Subcutaneous abdominal adipose tissue (tissue), 5 donors: ENCODE measurements around the gene OR13C8.
"Not testable (repeated sequence)": the region's sequence is repeated elsewhere in the genome, so short reads cannot be mapped to it uniquely, and the experiment has no call there.

Source experiments
- H3K27ac ChIP-seq: one replicate; pipeline ENCODE4 v1.7.0; 2013; ENCODE audit warnings: low read depth, mild to moderate bottlenecking, inconsistent platforms, low read length, moderate library complexity
- H3K27me3 ChIP-seq, 5 donors: one replicate each; pipeline ENCODE4 v1.7.0; 2013; ENCODE audit warnings: low read length in 5 of 5, inconsistent platforms in 1 of 5; ENCODE audit not compliant: control insufficient read depth in 5 of 5, insufficient read depth in 4 of 5
- H3K36me3 ChIP-seq, 5 donors: one replicate each; pipeline ENCODE4 v1.7.0; 2013; ENCODE audit warnings: low read length in 5 of 5; ENCODE audit not compliant: control insufficient read depth in 5 of 5, insufficient read depth in 5 of 5
- H3K4me1 ChIP-seq, 5 donors: one replicate each; pipeline ENCODE4 v1.7.0; 2013; ENCODE audit warnings: low read length in 5 of 5, mild to moderate bottlenecking in 3 of 5, moderate library complexity in 1 of 5; ENCODE audit not compliant: control insufficient read depth in 5 of 5, insufficient read depth in 5 of 5
- H3K4me3 ChIP-seq, 5 donors: one replicate each; pipeline ENCODE4 v1.7.0; 2013; ENCODE audit warnings: low read length in 5 of 5, low read depth in 1 of 5
- H3K9ac ChIP-seq, 5 donors: one replicate each; pipeline ENCODE4 v1.7.0; 2013; ENCODE audit warnings: low read length in 5 of 5, mild to moderate bottlenecking in 4 of 5, moderate library complexity in 3 of 5
- H3K9me3 ChIP-seq, 5 donors: one replicate each; pipeline ENCODE4 v1.7.0; 2013; ENCODE audit warnings: low read length in 5 of 5; ENCODE audit not compliant: control insufficient read depth in 5 of 5
- donor health status: healthy.
- donor health status: healthy.
- donor health status: healthy.
- donor health status: healthy.
- donor health status: healthy.

OR13C8 gene

GRCh38 chr9:104568868-104569267, at the start of gene OR13C8:
Gene OR13C8, plus strand, starts transcription at chr9:104569168. Its CDS starts 0 bp downstream, at chr9:104569168.
- Histone ChIP-seq H3K9me3 (peaks cover 0 to 14% (median 2%) of the 10 kb centered on the region in 5 donors), H3K9ac (no peak within 1 kb of the TSS), H3K4me1 (no peaks in the 10 kb centered on the region), H3K27me3 (no peaks in the 10 kb centered on the region), H3K4me3 (no peak within 1 kb of the TSS), H3K27ac (no peak within 1 kb of the TSS), H3K36me3 (no peaks in the 10 kb centered on the region)

GRCh38 chr9:104520241-104520640, 48.7 kb upstream of the OR13C8 start:
- not testable (repeated sequence) for H3K4me1 ChIP-seq, H3K27me3 ChIP-seq, H3K36me3 ChIP-seq, H3K9ac ChIP-seq, H3K4me3 ChIP-seq, H3K9me3 ChIP-seq, H3K27ac ChIP-seq

GRCh38 chr9:104527109-104527508, 41.9 kb upstream of the OR13C8 start, which contains the start of gene OR13C4:
Gene OR13C4, minus strand, starts transcription at chr9:104527209. Its CDS starts 0 bp downstream, at chr9:104527209.
- Histone ChIP-seq H3K36me3 (no peaks in the 10 kb centered on the region), H3K27me3 (no peaks in the 10 kb centered on the region), H3K27ac (no peak within 1 kb of the TSS), H3K4me1 (no peaks in the 10 kb centered on the region), H3K4me3 (no peak within 1 kb of the TSS), H3K9ac (no peak within 1 kb of the TSS), H3K9me3 (peaks cover 0 to 4% (median 0%) of the 10 kb centered on the region in 5 donors)

GRCh38 chr9:104536756-104537155, 32.2 kb upstream of the OR13C8 start, which contains the start of gene OR13C3:
Gene OR13C3, minus strand, starts transcription at chr9:104536856. Its CDS starts 133 bp downstream, at chr9:104536723.
- Histone ChIP-seq H3K27ac (no peak within 1 kb of the TSS), H3K27me3 (no peaks in the 10 kb centered on the region), H3K4me1 (no peaks in the 10 kb centered on the region), H3K4me3 (no peak within 1 kb of the TSS), H3K9me3 (no peaks in the 10 kb centered on the region), H3K9ac (no peak within 1 kb of the TSS), H3K36me3 (no peaks in the 10 kb centered on the region)

- Histone ChIP-seq H3K4me1 (no peaks in the 10 kb centered on the region), H3K27me3 (no peaks in the 10 kb centered on the region), H3K9ac (no peak overlapping the region), H3K27ac (no peak overlapping the region), H3K9me3 (no peaks in the 10 kb centered on the region), H3K36me3 (no peaks in the 10 kb centered on the region), H3K4me3 (no peak overlapping the region)
Measured at GRCh38 chr9:104539275-104539674, 29.7 kb upstream of the OR13C8 start.

GRCh38 chr9:104544644-104545043, 24.3 kb upstream of the OR13C8 start:
- Histone ChIP-seq H3K36me3 (no peaks in the 10 kb centered on the region), H3K4me3 (no peak overlapping the region), H3K9me3 (no peaks in the 10 kb centered on the region), H3K4me1 (no peaks in the 10 kb centered on the region), H3K27ac (no peak overlapping the region), H3K9ac (no peak overlapping the region), H3K27me3 (no peaks in the 10 kb centered on the region)

- Histone ChIP-seq H3K27ac (no peak overlapping the region), H3K36me3 (no peaks in the 10 kb centered on the region), H3K4me1 (no peaks in the 10 kb centered on the region), H3K27me3 (no peaks in the 10 kb centered on the region), H3K4me3 (no peak overlapping the region), H3K9ac (no peak overlapping the region), H3K9me3 (peaks cover 0 to 8% (median 0%) of the 10 kb centered on the region in 5 donors)
Measured at GRCh38 chr9:104553261-104553660, 15.7 kb upstream of the OR13C8 start.

- no peaks in the 10 kb centered on the region for H3K27me3 ChIP-seq
- H3K4me1 ChIP-seq, result no peaks in the 10 kb centered on the region
- H3K36me3 ChIP-seq, result no peaks in the 10 kb centered on the region
- H3K27ac ChIP-seq, result no peak overlapping the region
- no peak overlapping the region for H3K9ac ChIP-seq
- H3K9me3 ChIP-seq, result peaks cover 0 to 8% (median 0%) of the 10 kb centered on the region in 5 donors
- H3K4me3 ChIP-seq, result no peak overlapping the region
Measured at GRCh38 chr9:104555521-104555920, 13.4 kb upstream of the OR13C8 start.

GRCh38 chr9:104556830-104557634, 11.9 kb upstream of the OR13C8 start:
- Histone ChIP-seq H3K27me3 (no peaks in the 10 kb centered on the region), H3K27ac (no peak overlapping the region), H3K4me3 (no peak overlapping the region), H3K4me1 (no peaks in the 10 kb centered on the region), H3K36me3 (no peaks in the 10 kb centered on the region), H3K9ac (no peak overlapping the region), H3K9me3 (peaks cover 0 to 8% (median 0%) of the 10 kb centered on the region in 5 donors)

- no peaks in the 10 kb centered on the region for H3K9me3 ChIP-seq
- no peaks in the 10 kb centered on the region for H3K4me1 ChIP-seq
- no peaks in the 10 kb centered on the region for H3K36me3 ChIP-seq
- no peaks in the 10 kb centered on the region for H3K27me3 ChIP-seq
- no peak overlapping the region for H3K4me3 ChIP-seq
- no peak overlapping the region for H3K9ac ChIP-seq
- no peak overlapping the region for H3K27ac ChIP-seq
Measured at GRCh38 chr9:104564358-104564757, 4.6 kb upstream of the OR13C8 start.
